HG03342 (cell line): ENCODE results near the gene SPP1.
"Not testable (repeated sequence)": the region's sequence is repeated elsewhere in the genome, so short reads cannot be mapped to it uniquely, and the experiment has no call there.

Experiments used
- ATAC-seq: cut with Tn5 transposase; IDR thresholded peaks from one replicate; pipeline ENCODE4 v1.9.1; 2021; ENCODE audit warnings: mild to moderate bottlenecking, moderate library complexity; ENCODE audit not compliant: unreplicated experiment

SPP1 gene

DNA sequence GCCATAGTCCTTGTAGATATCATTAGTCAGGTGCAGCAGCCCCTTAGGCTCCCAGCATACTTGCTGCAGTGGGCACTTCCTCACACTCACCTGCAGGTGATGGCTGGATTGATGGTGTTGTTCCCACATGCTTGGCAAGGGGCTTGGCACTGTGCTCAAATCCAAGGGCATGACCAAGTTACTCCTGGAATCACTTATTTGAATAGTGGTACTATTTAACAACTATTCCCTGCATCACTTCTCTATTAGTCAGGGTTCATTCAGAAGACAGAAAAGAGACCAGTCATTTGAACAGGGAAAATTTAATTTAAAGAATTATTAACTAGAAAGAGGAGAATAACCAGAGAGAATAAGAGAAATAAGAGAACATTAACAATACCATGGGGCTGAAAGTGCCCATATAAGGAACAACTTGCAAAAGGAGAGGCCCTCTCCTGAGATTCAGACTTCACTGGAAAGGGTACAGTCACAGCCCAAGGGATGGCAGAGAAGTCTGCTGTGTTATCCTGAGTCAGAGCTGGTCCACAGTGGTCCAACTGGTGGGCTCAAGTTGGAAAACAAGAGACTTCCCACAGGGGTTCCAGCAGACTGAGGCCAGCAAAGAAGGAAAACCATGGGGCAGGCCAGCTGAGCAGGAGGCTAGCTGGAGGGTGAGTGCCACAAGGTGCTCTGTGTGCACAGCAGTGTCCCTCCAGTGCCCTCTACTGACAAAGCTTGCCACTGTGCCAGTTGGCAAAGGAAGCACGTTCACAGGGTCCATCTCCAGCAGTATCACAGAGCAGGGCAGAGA is 9.8 kb downstream of the SPP1 start:
- peak; percentile 69 for ATAC-seq

DNA sequence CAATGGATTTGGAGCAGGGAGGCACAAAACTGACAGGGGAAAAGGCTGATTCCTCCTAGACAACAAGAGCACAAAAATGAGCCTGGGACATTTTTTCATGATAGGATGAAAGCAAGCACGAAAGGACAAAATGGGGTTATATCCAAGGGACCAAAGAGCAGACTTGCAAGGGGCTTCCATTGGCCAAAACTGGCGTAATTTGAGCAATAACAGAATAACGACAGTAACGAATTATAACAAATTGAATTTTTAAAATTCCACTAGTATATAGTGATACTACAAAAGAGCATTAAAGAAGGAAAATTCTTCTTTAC is 10.3 kb downstream of the SPP1 start:
- no peak for ATAC-seq

DNA sequence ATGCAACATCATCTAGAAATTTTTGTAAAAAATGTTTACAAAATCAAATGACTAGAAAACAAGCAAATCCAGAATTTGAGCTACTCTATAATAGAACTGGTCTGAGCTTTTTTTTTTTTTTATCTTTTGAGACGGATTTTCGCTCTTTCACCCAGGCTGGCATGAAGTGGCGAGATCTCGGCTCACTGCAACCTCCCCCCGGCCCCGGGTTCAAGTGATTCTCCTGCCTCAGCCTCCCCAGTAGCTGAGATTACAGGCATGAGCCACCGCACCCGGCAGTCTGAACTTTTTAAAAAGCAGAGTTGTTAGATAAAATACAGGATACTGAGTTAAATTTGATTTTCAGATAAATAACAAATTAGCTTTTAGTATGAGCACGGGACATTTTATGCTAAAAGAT is 11.0 kb downstream of the SPP1 start:
- ATAC-seq = no peak

DNA sequence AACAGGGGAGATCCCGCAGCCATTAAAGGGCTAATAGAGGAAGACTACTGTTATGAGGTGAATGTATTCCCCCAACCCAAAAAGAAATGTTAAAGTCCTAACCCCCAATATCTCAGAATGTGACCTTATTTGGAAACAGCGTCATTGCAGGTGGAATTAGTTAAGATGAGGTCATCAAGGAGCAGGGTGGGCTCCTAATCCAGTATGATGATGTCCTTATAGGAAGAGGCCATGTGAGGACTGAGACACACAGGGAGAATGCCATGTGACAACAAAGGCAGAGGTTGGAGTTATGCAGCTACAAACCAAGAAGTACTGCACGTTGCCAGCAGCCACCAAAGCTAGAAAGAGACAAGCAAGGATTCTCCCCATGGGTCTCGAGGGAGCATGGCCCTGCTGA is 14.3 kb downstream of the SPP1 start:
- no peak for ATAC-seq

DNA sequence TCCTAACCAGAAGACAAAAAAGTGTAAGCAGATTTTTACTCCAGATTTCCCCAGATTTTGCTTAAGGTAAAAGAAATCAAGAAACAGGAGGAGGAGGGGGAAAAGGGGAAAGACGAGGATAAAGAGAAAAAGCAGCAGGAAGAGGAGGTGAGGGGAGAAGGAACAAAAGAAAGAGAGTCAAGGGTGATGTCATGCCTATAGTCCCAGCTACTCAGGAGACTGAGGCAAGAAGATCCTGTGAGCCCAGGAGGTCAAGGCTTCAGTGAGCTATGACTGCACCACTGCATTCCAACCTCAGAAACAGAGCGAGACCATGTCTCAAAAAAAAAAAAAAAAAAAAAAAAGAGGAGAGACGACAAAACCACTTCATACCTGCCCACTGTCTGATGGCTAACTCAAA is 19.9 kb downstream of the SPP1 start:
- no peak for ATAC-seq

DNA sequence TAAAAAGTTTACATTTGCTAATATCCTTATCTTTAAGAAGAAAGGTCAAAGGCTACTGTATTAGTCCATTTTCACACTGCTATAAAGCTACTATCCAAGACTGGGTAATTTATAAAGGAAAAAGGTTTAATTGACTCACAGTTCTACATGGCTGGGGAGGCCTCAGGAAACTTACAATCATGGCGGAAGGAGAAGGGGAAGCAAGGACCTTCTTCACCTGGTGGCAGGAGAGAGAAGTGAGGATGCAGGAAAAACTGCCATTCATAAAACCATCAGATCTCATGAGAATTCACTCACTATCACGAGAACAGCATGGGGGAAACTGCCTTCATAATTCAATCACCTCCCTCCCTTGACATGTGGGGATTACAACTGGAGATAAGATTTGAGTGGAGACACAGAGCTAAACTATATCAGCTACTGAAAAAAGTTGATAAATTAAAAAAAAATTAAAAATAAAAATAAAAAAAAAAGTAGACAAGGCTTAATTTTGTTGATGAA is 23.7 kb downstream of the SPP1 start:
- ATAC-seq = not testable (repeated sequence)

DNA sequence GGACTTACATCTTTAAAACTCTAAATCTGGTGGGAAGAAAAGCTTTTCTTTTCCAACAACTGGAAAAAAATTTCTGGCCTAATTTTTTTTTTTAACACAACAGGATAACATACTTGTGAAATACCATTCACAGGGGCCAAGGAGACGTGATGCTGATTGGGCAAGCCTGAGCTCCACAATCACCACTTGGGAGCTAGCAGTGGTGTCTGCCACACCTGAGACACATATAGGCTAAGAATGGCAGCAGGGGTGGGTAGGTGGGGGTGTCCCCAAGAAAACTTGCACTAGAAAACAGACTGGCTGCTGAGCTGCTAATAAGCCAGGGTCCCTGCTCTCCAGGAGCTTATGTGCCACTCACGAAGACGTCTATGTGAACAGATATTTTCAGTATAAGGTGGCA is 26.4 kb downstream of the SPP1 start:
- no peak for ATAC-seq

DNA sequence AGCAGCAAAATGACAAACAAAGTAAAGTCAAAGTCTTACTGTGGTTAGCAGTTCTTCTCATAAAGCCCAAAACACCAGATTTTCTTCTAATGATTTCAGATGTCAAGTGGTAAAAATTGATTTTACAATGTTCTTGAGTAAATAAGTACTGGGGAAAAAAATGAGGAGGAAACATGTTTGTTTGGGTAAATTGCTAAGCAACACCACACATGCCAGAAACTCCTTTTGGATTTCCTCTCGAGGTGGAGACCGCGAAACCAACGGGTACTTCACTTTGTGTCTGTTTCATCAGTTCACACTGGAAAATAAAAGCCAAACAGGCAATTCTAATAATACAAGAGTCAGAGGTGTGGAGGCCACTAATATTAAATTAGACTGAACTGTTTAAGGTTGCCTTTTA is 27.3 kb downstream of the SPP1 start:
- no peak for ATAC-seq

DNA sequence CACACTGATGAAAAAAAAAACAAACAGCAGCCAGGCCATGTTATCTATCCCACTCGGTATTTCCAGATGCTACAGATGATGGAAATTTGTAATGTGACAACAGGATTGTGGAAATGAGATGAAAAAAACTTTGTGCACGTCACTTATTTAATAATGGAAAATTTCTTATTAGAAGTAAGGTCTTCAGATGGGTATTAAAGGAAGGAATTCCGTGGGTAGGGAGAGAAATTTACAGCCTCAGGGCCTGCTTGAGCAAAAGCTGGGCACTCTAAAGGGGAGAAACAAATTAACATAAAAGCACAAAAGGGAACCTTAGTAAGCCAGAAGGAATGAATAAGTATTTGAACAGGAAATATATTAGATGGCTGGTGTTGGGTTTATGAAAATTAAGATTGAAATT is 27.7 kb downstream of the SPP1 start:
- no peak for ATAC-seq

DNA sequence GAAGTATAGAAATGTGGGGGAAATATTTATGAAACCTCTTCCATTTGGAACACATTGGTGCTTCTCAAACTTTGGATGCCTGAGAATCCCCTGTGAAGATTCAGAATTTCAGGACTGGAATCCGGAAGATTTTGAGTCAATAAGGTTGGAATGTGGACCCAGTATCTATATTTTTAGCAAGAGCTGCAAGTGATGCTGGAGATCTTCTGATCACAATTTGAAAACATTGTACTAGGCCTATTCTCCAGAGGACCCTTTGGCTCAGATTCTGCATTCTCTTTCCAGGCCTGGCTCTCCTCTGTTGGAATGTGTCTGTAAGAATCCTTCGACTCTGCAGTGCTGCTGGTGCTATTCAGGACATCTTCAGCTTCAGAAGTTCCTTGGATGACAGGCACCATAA is 29.6 kb downstream of the SPP1 start:
- ATAC-seq = no peak

DNA sequence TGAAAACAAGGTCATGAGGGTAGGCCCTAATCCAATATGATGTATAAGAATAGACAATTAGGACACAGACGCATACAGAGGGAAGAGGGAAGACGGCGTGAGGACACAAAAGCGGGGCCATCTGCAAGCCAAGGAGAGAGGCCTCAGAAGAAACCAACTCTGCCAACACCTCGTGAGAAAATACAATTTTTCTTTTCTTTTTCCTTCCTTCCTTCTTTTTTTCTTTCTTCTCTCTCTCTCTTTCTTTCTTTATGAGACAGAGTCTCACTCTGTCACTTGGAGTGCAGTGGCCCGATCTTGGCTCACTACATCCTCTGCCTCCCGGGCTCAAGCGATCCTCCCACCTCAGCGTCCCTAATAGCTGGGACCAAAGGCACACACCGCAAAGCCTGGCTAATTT is 30.4 kb downstream of the SPP1 start:
- ATAC-seq = no peak

DNA sequence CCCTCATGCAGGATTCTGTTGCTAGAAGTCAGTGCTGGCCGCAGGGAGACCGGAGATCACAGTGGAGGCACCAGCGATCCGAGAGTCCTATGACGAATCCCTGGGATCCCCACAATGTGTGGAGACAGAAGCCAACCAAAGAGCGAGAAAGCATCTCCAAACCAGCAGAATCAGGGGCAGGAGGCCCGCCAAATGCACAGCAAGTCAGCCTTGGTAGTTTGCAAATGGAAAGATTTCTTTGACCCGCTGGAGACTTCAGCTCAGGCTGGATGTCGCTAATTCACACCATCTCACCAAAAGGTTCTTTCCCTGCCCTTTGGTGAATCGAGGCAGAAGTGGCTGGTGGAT is 31.4 kb downstream of the SPP1 start:
- ATAC-seq = no peak

DNA sequence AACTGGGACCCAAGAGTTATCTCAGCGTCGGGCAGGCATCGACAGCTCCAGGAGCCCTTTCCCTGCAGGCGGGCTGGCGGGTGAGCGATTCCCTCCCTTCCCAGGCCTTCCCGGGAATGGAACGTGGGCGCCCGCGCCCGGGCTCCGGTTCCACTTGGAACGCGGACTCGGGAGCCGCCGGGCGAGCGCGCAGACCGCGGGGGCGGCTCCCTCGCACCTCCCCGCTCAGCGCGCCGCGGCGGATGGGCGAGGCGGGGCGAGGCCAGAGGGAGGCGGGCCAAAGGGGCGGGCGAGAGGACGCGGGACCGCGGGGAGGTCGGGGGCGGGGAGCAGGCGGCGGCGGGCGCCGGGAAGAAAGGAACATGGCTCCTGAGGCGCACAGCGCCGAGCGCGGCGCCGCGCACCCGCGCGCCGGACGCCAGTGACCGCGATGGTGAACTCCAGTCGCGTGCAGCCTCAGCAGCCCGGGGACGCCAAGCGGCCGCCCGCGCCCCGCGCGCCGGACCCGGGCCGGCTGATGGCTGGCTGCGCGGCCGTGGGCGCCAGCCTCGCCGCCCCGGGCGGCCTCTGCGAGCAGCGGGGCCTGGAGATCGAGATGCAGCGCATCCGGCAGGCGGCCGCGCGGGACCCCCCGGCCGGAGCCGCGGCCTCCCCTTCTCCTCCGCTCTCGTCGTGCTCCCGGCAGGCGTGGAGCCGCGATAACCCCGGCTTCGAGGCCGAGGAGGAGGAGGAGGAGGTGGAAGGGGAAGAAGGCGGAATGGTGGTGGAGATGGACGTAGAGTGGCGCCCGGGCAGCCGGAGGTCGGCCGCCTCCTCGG is 32.0 kb downstream of the SPP1 start, which contains the start of gene PKD2:
TSS of gene PKD2 (plus strand) at position 332 of the 818 bp plus-strand sequence. CDS start at position 431, 99 bp downstream.
- ATAC-seq = peak; percentile 85

DNA sequence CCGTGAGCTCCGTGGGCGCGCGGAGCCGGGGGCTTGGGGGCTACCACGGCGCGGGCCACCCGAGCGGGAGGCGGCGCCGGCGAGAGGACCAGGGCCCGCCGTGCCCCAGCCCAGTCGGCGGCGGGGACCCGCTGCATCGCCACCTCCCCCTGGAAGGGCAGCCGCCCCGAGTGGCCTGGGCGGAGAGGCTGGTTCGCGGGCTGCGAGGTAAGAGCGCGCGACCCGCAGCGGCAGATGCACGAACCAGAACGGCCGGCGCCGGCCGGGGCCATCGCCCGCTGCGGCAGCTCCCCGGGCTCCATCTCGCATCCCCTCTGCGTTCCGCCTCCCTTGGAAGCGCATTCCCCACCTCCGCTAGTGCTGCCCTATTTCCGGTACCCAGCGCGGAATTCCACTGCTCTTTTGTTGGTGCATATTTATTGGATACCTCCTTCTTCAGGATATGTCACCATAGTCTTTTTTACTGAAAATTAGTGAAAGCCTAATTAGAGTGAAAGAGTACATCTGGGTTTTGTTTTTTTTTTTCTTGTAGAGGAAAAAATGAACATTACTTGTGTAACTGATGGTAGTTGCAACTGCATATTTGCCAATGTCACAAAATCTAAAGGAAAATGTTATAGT is 32.7 kb downstream of the SPP1 start:
- peak; percentile 28 for ATAC-seq

DNA sequence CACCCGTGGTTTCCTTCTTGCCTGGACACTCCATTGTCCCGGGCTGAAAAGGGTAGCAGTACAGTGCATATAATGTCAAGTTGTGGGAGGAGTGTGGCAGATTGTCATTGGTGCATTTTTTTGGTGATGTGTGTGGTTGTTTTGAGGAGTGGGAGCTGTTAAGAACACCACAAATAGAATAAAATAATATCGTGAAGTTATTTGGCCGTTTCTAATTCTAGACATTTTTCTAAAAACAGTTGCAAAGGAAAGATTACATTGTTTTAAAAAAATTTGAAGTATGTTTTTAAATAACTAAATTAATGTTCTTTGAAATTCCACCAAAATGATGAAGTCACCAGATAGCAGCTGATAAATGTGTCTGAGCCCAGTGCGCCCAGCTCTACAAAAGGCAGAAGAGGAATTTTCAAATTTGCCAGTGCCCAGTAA is 33.2 kb downstream of the SPP1 start:
- no peak for ATAC-seq

DNA sequence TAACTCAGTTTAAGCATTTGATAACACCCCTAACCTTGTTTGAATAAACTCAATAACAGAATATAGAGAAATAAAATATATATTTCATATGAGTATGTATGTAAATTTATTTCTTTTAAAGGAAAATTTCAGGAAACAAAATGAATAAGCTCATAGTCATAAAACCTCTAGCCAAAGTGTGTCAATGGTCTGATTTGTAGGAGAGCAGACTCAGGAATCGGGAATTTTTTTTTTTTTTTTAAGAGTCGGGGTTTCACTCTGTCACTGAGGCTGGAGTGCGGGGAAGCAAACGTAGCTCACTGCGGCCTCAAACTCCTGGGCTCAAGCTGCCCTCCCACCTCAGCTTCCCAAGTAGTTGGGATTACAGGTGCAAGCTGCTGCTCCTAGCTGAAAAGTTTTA is 34.4 kb downstream of the SPP1 start:
- ATAC-seq = no peak

DNA sequence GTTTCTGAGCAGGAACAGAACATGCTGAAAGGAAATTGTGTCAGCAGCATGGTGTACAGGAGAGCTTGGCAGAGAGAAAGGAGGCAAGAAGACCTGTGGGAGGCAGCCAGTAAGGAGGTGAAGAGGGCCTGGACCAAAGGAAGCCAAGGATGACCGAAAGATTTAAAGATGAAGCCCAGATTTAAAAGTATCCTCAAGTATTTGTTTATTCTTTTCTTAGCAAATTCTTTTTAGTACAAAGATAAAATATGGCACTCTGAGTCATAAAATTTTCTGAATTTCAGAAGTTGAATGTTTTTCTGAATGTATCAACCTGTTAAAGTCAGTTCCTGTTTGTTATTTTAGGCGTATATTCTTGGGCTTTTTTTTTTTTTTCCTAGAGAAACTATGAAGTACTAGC is 35.5 kb downstream of the SPP1 start:
- ATAC-seq = no peak

DNA sequence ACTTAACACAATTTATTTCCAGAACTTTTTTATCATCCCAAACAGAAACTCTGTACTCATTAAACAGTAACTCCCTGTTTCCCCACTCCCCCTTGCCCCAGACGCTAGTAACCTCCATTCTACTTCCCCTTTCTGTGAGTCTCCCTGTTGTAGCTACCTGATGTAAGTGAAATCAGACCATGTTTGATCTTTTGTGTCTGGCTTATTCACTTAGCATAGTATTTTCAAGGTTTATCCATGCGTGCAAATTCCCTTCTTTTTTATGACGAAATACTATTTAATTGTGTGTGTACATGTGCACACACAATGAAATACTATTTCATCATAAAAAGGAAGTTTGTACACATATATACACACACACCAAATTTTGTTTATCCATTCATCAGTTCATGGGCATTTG is 37.1 kb downstream of the SPP1 start:
- ATAC-seq = peak; percentile 65

DNA sequence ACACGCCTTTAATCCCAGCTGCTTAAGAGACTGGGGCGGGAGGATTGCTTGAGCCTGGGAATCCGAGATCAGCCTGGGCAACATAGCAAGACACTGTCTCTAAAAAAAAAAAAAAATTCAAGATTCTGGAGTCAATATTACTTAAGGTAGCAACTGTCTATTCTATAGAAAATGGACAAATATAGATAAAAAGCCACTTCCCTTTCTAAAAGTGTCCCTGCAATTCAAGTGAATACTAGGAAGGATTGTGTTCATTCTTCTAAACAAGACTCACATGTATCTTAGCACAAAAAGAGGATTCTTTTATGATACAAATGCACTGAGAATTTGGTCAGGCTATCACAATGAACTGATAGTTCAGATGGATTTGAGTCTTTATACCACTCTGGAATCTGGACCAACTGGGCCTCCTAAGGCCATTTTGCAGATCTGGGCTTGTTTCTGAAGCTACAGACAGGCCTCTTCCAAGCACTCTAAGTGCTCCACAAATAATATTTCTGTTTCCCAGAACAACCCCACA is 38.9 kb downstream of the SPP1 start:
- no peak for ATAC-seq

DNA sequence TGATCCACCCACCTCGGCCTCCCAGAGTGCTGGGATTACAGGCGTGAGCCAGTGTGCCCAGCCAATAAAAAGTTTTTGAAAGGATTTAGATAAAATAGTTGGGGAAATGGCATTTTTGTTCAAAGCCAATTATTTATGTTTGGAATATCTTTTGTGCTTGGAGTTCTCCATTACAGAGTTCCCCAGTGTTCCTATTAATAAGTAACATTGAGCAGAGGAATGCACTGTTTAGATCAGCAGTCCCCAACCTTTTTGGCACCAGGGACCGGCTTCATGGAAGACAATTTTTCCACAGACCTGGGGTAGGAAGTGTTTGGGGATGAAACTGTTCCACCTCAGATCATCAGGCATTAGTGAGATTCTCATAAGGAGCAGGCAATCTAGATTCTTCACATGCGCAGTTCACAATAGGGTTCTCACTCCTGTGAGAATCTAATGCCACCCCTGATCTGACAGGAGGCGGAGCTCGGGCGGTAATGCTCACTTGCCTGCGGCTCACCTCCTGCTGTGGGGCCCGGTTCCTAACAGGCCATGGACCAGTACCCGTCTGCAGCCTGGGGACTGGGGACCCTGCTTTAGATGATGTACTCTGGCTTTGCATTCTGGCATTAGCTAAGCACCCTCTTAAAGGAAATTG is 40.3 kb downstream of the SPP1 start:
- ATAC-seq = no peak
